HUES48 (cell line): ENCODE data around the gene FAH.

Source experiments
- H3K27ac ChIP-seq: one replicate; pipeline ENCODE4 v1.7.0; 2013; ENCODE audit warnings: low read depth, low read length, inconsistent platforms
- H3K27me3 ChIP-seq: 2 replicates; pipeline ENCODE4 v1.6.1; 2013; ENCODE audit warnings: mild to moderate bottlenecking, low read length; ENCODE audit not compliant: control insufficient read depth, insufficient read depth
- H3K36me3 ChIP-seq: 2 replicates; pipeline ENCODE4 v1.6.1; 2013; ENCODE audit warnings: low read length; ENCODE audit not compliant: control insufficient read depth, insufficient read depth
- H3K4me1 ChIP-seq: 2 replicates; pipeline ENCODE4 v1.6.1; 2013; ENCODE audit warnings: mild to moderate bottlenecking, low read length; ENCODE audit not compliant: control insufficient read depth, insufficient read depth
- H3K4me3 ChIP-seq: 2 replicates; pipeline ENCODE4 v1.5.1; 2013; ENCODE audit warnings: mild to moderate bottlenecking, low read depth, low read length
- H3K9ac ChIP-seq: 2 replicates; pipeline ENCODE4 v1.6.1; 2013; ENCODE audit warnings: mild to moderate bottlenecking, low read depth, low read length, moderate library complexity
- H3K9me3 ChIP-seq: 2 replicates; pipeline ENCODE4 v1.6.1; 2013; ENCODE audit warnings: low read length; ENCODE audit not compliant: control insufficient read depth, insufficient read depth

Gene FAH

GRCh38 chr15:80194914-80195313 is 42.1 kb downstream of the FAH start:
- H3K4me1 ChIP-seq = peaks cover 10% of the 10 kb centered on the region
- no peaks in the 10 kb centered on the region for H3K9me3 ChIP-seq
- H3K36me3 ChIP-seq = no peaks in the 10 kb centered on the region
- no peak overlapping the region for H3K9ac ChIP-seq
- no peaks in the 10 kb centered on the region; the same call in 1 of the 2 replicates for H3K27me3 ChIP-seq
- no peak overlapping the region for H3K27ac ChIP-seq
- no peak overlapping the region for H3K4me3 ChIP-seq

GRCh38 chr15:80199366-80199765 is 46.6 kb downstream of the FAH start:
- Histone ChIP-seq H3K36me3 (no peaks in the 10 kb centered on the region), H3K27ac (no peak overlapping the region)

GRCh38 chr15:80199869-80200268 is 47.1 kb downstream of the FAH start:
- H3K4me3 ChIP-seq = no peak overlapping the region
- H3K4me1 ChIP-seq = peaks cover 11% of the 10 kb centered on the region
- no peak overlapping the region for H3K9ac ChIP-seq
- H3K27ac ChIP-seq = no peak overlapping the region
- no peaks in the 10 kb centered on the region for H3K9me3 ChIP-seq
- H3K27me3 ChIP-seq = no peaks in the 10 kb centered on the region; the same call in 1 of the 2 replicates
- no peaks in the 10 kb centered on the region for H3K36me3 ChIP-seq

More at GRCh38 chr15:80199366-80199765, 46.6 kb downstream of the FAH start:
- no peaks in the 10 kb centered on the region; the same call in 1 of the 2 replicates for H3K27me3 ChIP-seq
- no peaks in the 10 kb centered on the region for H3K9me3 ChIP-seq
- H3K4me1 ChIP-seq = peaks cover 11% of the 10 kb centered on the region
- no peak overlapping the region for H3K9ac ChIP-seq
- H3K4me3 ChIP-seq = no peak overlapping the region

GRCh38 chr15:80201256-80202015 is 48.6 kb downstream of the FAH start:
- Histone ChIP-seq H3K4me3 (no peak overlapping the region), H3K27ac (no peak overlapping the region), H3K27me3 (no peaks in the 10 kb centered on the region; the same call in 1 of the 2 replicates), H3K9ac (no peak overlapping the region), H3K36me3 (no peaks in the 10 kb centered on the region), H3K4me1 (peaks cover 11% of the 10 kb centered on the region), H3K9me3 (no peaks in the 10 kb centered on the region)

- Histone ChIP-seq H3K36me3 (no peaks in the 10 kb centered on the region), H3K27ac (no peak overlapping the region), H3K9ac (no peak overlapping the region), H3K27me3 (no peaks in the 10 kb centered on the region; the same call in 1 of the 2 replicates), H3K9me3 (no peaks in the 10 kb centered on the region), H3K4me1 (peaks cover 14% of the 10 kb centered on the region), H3K4me3 (no peak overlapping the region)
These were observed 49.2 kb downstream of the FAH start for GRCh38 chr15:80202016-80202315.

GRCh38 chr15:80202641-80203360 is 50.0 kb downstream of the FAH start:
- H3K9me3 ChIP-seq = no peaks in the 10 kb centered on the region
- no peaks in the 10 kb centered on the region; the same call in 1 of the 2 replicates for H3K27me3 ChIP-seq
- peaks cover 17% of the 10 kb centered on the region for H3K4me1 ChIP-seq
- H3K9ac ChIP-seq = no peak overlapping the region
- H3K36me3 ChIP-seq = no peaks in the 10 kb centered on the region
- H3K4me3 ChIP-seq = no peak overlapping the region
- H3K27ac ChIP-seq = no peak overlapping the region

GRCh38 chr15:80203361-80203885 is 50.6 kb downstream of the FAH start:
- Histone ChIP-seq H3K4me1 (peaks cover 20% of the 10 kb centered on the region), H3K4me3 (no peak overlapping the region), H3K9ac (no peak overlapping the region), H3K27ac (no peak overlapping the region), H3K9me3 (no peaks in the 10 kb centered on the region), H3K36me3 (no peaks in the 10 kb centered on the region), H3K27me3 (no peaks in the 10 kb centered on the region)

- Histone ChIP-seq H3K9me3 (no peaks in the 10 kb centered on the region), H3K9ac (no peak overlapping the region), H3K4me1 (peaks cover 17% of the 10 kb centered on the region), H3K27me3 (no peaks in the 10 kb centered on the region), H3K4me3 (no peak overlapping the region), H3K36me3 (no peaks in the 10 kb centered on the region), H3K27ac (no peak overlapping the region)
These were observed 51.4 kb downstream of the FAH start for GRCh38 chr15:80204231-80204630.

- peak overlapping the region; percentile 29 for H3K27ac ChIP-seq
- H3K36me3 ChIP-seq = no peaks in the 10 kb centered on the region
- no peak overlapping the region for H3K9ac ChIP-seq
- H3K4me1 ChIP-seq = peaks cover 9% of the 10 kb centered on the region
- H3K9me3 ChIP-seq = no peaks in the 10 kb centered on the region
- no peak overlapping the region for H3K4me3 ChIP-seq
- no peaks in the 10 kb centered on the region for H3K27me3 ChIP-seq
These were observed 55.1 kb downstream of the FAH start for GRCh38 chr15:80207887-80208286.

- Histone ChIP-seq H3K27ac (no peak overlapping the region), H3K9me3 (no peaks in the 10 kb centered on the region), H3K4me3 (no peak overlapping the region), H3K9ac (no peak overlapping the region), H3K4me1 (peaks cover 9% of the 10 kb centered on the region), H3K27me3 (no peaks in the 10 kb centered on the region), H3K36me3 (no peaks in the 10 kb centered on the region)
These were observed 56.2 kb downstream of the FAH start for GRCh38 chr15:80208758-80209734.
